GM18873 (cell line): Measurements from ENCODE around the gene TCF19.

Experiments
- ATAC-seq: cut with Tn5 transposase; IDR thresholded peaks from one replicate; pipeline ENCODE4 v1.9.1; 2021; ENCODE audit warnings: mild to moderate bottlenecking, moderate library complexity, moderate number of reproducible peaks; ENCODE audit not compliant: unreplicated experiment, low FRiP score

The TCF19 gene

DNA sequence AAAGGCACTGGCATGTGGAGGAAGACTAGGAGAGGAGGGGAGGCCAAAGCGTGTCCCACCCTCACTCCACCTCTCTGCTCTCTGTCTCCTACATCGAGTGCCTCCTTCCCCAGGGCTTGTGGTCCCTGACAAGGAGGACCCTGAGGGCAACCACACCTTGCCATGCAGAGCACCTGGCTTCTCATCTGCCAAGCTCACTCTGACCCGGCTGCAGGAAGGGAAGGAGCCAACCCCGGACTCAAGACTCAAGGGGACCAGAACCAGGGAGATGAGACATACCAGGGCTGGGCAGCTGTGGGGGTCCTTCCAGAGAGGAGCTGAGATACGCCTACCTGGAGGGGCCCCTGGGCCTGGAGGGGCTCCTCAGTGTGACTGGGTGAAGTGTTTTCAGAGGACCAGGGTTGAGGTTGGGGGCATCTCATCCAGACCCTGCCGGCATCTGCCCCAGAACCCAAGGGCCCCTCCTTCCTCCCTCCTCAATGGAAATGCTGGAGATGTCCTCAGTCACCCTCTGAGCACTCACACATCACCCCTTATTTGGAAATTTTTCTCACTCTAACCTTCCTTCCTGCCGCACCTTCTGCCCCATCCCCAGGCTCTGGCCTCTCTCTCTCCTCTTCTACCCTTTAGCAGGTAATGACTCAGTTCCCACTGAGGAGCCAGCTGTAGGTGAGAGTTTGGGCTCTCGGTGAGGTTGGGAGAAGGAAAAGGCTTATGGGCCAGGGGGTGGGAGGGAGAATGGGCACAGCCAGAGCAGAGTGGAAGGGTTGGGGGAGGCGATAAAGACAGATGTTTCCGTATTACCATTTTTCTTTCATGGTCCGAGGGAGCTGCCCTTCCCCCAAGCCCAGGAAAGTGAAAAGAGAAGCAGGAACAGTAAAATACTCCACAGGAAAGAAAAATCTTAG lies 44.1 kb downstream of the TCF19 start:
- ATAC-seq = no peak

DNA sequence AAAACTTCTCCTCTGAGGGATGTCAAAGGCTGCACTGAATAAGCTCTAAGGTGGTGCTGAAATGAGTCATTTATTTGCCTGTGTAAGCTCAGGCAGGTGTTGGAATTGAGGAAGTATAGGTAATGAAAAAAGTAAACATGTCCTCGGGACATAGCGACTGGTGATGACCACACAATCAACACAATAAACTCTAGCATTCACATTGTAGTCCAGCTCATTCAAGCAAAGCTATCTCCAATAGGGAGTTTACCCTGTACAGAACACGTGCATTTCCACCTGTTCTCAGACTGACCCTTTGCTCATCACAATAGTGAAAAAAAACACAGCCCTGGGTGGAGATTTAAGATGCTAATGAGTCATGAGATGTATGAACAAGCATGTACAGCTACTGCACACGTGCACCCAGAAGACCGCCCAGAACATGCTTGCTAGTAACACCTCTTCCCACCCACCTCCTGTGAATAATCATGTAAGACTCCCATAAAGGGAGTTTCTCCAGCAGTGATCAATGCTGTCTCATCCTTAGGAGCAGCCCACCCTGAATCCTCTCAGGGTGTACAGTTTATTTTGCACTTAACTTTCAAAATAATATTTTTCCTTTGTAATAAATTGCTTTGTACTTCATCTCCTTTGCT lies 45.1 kb downstream of the TCF19 start:
- ATAC-seq = peak; percentile 55

DNA sequence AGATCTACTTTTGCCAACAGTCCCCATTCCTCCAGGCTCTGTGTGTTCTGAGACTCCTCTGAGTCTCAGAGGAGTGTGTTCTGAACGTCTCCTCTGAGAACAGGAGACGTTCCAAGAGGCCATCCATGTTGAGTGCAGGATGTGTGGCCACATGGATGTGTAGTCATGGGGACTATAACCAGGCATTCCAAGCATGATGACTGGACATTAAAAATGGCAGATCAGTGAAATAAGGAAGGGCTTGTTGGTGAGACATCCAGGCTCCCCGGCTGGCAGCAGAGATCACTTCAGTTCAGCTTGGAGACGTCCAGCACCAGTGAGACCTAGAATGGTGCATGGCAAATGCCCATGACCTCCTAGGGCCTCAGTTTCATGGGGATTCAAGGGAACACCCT lies 46.4 kb downstream of the TCF19 start:
- no peak for ATAC-seq

DNA sequence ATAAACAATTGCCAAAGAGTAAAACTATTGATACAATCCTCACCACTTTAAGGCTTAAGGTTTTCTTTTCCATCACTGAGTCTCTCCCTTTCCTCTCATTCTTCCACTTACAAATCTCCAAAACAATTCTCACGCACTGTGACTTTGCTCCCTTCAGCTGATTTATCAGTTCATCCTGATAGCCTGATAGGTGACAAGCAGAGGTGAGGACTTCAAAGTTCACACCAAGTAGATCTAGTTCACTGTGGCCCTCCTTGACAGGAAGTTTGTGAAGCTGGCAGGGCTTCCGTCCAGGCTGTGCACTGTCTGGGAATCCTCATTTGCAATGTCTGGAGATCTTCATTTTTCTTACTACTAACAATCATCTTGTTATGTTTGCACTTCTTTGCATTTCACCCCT lies 47.2 kb downstream of the TCF19 start:
- ATAC-seq = no peak

DNA sequence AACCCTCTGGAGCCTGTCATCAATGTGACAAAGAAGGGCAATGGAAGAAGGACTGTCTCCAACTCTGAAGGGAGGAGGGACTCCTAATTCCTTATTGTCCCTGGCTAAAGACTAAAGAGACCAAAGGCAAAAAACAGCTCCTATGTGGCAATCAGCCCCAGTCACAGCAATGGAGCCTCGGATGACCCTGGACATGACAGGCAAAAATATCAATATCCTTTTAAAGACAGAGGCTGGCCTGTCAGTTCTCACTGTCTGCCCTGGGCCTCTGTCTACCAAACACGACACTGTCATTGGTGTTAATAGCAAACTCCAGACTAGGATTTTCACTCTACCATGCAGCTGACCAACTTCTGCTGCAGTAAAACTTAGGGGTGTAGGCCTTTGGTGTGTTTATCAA lies 50.1 kb downstream of the TCF19 start:
- ATAC-seq = no peak

DNA sequence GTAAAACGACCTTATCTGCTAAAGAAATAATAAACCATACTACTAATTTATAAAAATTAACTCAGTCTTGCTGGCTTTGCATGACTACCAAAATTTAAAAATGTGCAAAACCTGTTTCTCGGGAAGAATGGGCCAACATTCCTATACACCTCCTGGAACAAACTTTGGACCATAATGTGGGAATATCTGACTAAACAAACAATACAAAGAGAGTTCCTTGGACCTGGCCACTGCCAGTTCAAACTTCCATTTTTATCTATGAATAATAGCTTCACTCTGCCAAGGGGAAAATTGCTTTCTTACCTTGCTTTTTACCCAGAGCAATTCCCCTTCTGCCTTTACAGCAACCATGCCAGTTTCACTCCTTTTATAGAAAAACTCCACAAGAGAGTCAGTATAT lies 50.7 kb downstream of the TCF19 start:
- no peak for ATAC-seq

DNA sequence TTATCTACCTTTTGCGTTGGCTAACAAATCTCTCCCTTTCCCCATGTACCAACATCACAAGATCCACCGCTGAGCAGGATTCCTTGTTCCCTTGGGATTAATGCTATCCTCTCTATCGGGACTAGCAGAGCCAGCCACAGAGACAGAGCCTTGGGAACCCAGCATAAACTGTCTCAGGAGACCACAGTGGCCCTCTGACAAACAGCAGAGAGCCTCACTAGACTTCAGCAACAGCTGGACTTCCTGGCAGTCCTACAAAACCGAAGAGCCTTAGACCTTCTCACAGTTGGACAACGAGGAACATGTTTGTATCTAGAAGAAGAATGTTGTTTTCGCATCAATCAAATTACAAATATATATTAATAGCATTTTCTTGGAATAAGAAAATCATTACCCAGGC lies 51.7 kb downstream of the TCF19 start:
- ATAC-seq = no peak

DNA sequence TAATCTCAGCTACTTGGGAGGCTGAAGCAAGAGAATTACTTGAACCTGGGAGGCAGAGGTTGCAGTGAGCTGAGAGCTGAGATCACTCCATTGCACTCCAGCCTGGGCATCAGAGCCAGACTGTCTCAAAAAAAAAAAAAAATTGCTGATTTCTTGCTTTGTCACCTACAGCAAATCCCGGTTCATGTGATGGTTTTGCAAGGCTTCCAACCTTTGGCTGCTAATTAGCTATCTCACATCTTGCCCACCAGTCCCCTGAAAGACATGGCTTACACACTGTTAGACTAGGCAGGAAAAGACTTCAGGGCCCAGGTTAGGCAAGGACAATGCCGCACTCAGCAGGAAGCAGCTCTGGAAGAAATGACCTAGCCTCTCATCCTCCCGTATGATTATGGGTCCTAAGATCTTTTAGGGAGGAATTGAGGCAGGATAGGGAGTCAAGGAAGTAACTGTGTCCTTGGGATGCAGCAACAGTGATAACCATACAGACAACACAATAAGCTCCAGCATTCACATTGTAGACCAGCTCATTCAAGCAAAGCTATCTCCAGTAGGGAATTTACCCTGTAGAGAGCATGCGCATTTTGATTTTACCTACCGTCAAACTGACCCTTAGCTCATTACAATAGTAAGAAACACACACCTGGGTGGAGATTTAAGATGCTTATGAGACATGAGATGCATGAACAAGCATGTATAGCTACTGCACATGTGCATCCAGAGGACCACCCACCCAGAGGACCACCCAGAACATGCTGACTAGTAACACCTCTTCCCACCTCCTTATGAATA lies 52.5 kb downstream of the TCF19 start:
- ATAC-seq = no peak
